GM18520 (cell line): ENCODE results near the gene XXYLT1.

Experiments
- ATAC-seq: cut with Tn5 transposase; IDR thresholded peaks from one replicate; pipeline ENCODE4 v1.9.1; 2021; ENCODE audit not compliant: unreplicated experiment

Gene XXYLT1

GRCh38 chr3:195071011-195071728 lies 199.8 kb downstream of the XXYLT1 start:
- no peak for ATAC-seq

- ATAC-seq = no peak
Observed at GRCh38 chr3:195070336-195070735, 200.6 kb downstream of the XXYLT1 start.

GRCh38 chr3:195069501-195070251 lies 201.3 kb downstream of the XXYLT1 start:
- ATAC-seq = no peak

- no peak for ATAC-seq
Observed at GRCh38 chr3:195068084-195069080, 202.6 kb downstream of the XXYLT1 start.

GRCh38 chr3:195066441-195066841 lies 204.5 kb downstream of the XXYLT1 start:
- ATAC-seq = no peak

GRCh38 chr3:195065864-195066185 lies 205.1 kb downstream of the XXYLT1 start:
- ATAC-seq = no peak

GRCh38 chr3:195065142-195065863 lies 205.7 kb downstream of the XXYLT1 start:
- ATAC-seq = no peak

GRCh38 chr3:195064300-195064931 lies 206.5 kb downstream of the XXYLT1 start:
- no peak for ATAC-seq

GRCh38 chr3:195063581-195064193 lies 207.3 kb downstream of the XXYLT1 start:
- no peak for ATAC-seq

GRCh38 chr3:195062866-195063540 lies 208.0 kb downstream of the XXYLT1 start:
- no peak for ATAC-seq

GRCh38 chr3:195061756-195062655 lies 209.0 kb downstream of the XXYLT1 start:
- ATAC-seq = no peak

- ATAC-seq = no peak
Observed at GRCh38 chr3:195060531-195061291, 210.2 kb downstream of the XXYLT1 start.

- ATAC-seq = no peak
Observed at GRCh38 chr3:195060217-195060481, 210.8 kb downstream of the XXYLT1 start.

GRCh38 chr3:195059471-195060216 lies 211.3 kb downstream of the XXYLT1 start:
- ATAC-seq = no peak

GRCh38 chr3:195059006-195059350 lies 212.0 kb downstream of the XXYLT1 start:
- ATAC-seq = no peak

GRCh38 chr3:195058336-195059005 lies 212.5 kb downstream of the XXYLT1 start:
- ATAC-seq = no peak

- ATAC-seq = no peak
Observed at GRCh38 chr3:195057716-195058115, 213.2 kb downstream of the XXYLT1 start.
